HepG2 (cell line): ENCODE measurements around the gene KRT32. TPM values are rescaled to one million over a fixed set of nuclear protein-coding genes. Genes with fewer than 3 reads are reported as not detected.

Source experiments
- ATAC-seq: fragments of 200-7000 bp; cut with Tn5 transposase; 3 replicates; pipeline ENCODE4 v1.9.1; 2020; ENCODE audit warnings: mild to moderate bottlenecking, moderate library complexity
- BruUV-seq: library from RNA; stranded (reverse); fragments of 400-500 nt; replicated peaks from 2 replicates; lab custom pipeline; 2021; lab: Mats Ljungman, UMichigan
- CTCF ChIA-PET: fragments of 300-600 bp; formaldehyde crosslinking; extraction: SDS; loops from one replicate; lab custom pipeline; 2021; ENCODE audit warnings: low total read pairs, inconsistent platforms, low intra/inter-chr PET ratio; lab: Yijun Ruan, JAX
- POLR2A ChIA-PET: fragments of 350-600 bp; sonication (Branson Sonifier 250); formaldehyde crosslinking; loops from one replicate; lab custom pipeline; 2020; ENCODE audit warnings: antibody characterized with exemption, inconsistent platforms; lab: Yijun Ruan, JAX
- DNase-seq: peaks from one replicate; pipeline ENCODE4 v3.0.0-alpha.2; 2015; ENCODE audit warnings: low spot score
- FAIRE-seq: peaks from 3 replicates; lab custom pipeline; 2011; peaks lifted over from hg19 to GRCh38; lab: Jason Lieb, UNC
- H2AFZ ChIP-seq: one replicate; pipeline ENCODE4 v1.6.1; 2011; ENCODE audit warnings: low read length, inconsistent platforms
- H3K27ac ChIP-seq: fragments of 300-600 bp; 3 replicates; pipeline ENCODE4 v1.8.0; 2011; ENCODE audit warnings: mixed run types, mild to moderate bottlenecking, mixed read lengths, low read length, inconsistent platforms; ENCODE audit not compliant: insufficient read depth; ENCODE audit errors: extremely low read length
- H3K27me3 ChIP-seq, 2 experiments: fragments of 200-600 bp in 1 of 2; 2 replicates in 1 of 2; 3 replicates in 1 of 2; pipeline versions ENCODE4 v1.6.0 to v1.8.0; 2011; ENCODE audit warnings: low read length in 2 of 2, mild to moderate bottlenecking in 2 of 2, moderate library complexity in 2 of 2, inconsistent platforms in 1 of 2; ENCODE audit not compliant: insufficient read depth in 2 of 2, control insufficient read depth in 1 of 2
- H3K36me3 ChIP-seq, 2 experiments: fragments of 200-600 bp in 1 of 2; replicated peaks in 1 of 2; 2 replicates in 1 of 2; 3 replicates in 1 of 2; pipeline versions ENCODE4 v1.5.1 to v1.8.0; 2011; ENCODE audit warnings: low read length in 2 of 2, inconsistent platforms in 1 of 2; ENCODE audit not compliant: insufficient read depth in 2 of 2, control insufficient read depth in 1 of 2
- H3K4me1 ChIP-seq: 2 replicates; pipeline ENCODE4 v1.5.1; 2012; ENCODE audit warnings: low read length, inconsistent platforms; ENCODE audit not compliant: insufficient read depth
- H3K4me2 ChIP-seq: 2 replicates; pipeline ENCODE4 v1.6.0; 2011; ENCODE audit warnings: low read depth, low read length, inconsistent platforms
- H3K4me3 ChIP-seq, 3 experiments: fragments of 200-600 bp in 1 of 3; sonication (generic), shearing (Covaris generic) in 1 of 3; replicated peaks in 1 of 3; 2 replicates each; pipeline ENCODE4 v1.5.1; 2011 to 2016; ENCODE audit warnings: low read length in 3 of 3, inconsistent platforms in 2 of 3, low read depth in 2 of 3, mild to moderate bottlenecking in 2 of 3, control low read depth in 1 of 3, mixed read lengths in 1 of 3; ENCODE audit not compliant: insufficient read depth in 1 of 3
- H3K79me2 ChIP-seq: one replicate; pipeline ENCODE4 v1.6.1; 2011; ENCODE audit warnings: low read length, inconsistent platforms; ENCODE audit not compliant: insufficient read depth
- H3K9ac ChIP-seq: 2 replicates; pipeline ENCODE4 v1.6.0; 2011; ENCODE audit warnings: mild to moderate bottlenecking, low read depth, low read length, inconsistent platforms; ENCODE audit not compliant: insufficient read depth
- H3K9me3 ChIP-seq: 2 replicates; pipeline ENCODE4 v1.5.1; 2012; ENCODE audit warnings: mild to moderate bottlenecking, low read length
- H4K20me1 ChIP-seq: 2 replicates; pipeline ENCODE4 v1.6.0; 2011; ENCODE audit warnings: inconsistent platforms, mild to moderate bottlenecking, low read length, moderate library complexity; ENCODE audit not compliant: insufficient read depth
- KDM3A ChIP-seq: IDR thresholded peaks from 2 replicates; pipeline ENCODE4 v1.6.1; 2018; ENCODE audit warnings: low read depth, missing compliant biosample characterization
- MED13 ChIP-seq: sonication (generic); formaldehyde crosslinking; IDR thresholded peaks from 2 replicates; pipeline ENCODE4 v1.5.0; 2020; ENCODE audit warnings: missing genetic modification reagents
- MLXIP ChIP-seq: sonication (generic); formaldehyde crosslinking; IDR thresholded peaks from 2 replicates; pipeline ENCODE4 v1.9.0; 2021; ENCODE audit warnings: missing genetic modification reagents, borderline replicate concordance
- MYNN ChIP-seq: sonication (generic); formaldehyde crosslinking; IDR thresholded peaks from 2 replicates; pipeline ENCODE4 v1.4.0; 2020; ENCODE audit warnings: mild to moderate bottlenecking, low read depth, missing genetic modification reagents
- NFYB ChIP-seq: sonication (generic); formaldehyde crosslinking; IDR thresholded peaks from 2 replicates; pipeline ENCODE4 v1.4.0; 2020; ENCODE audit warnings: missing genetic modification reagents
- NR2F2 ChIP-seq: IDR thresholded peaks from 2 replicates; pipeline ENCODE4 v1.6.1; 2012; ENCODE audit warnings: low read depth, inconsistent platforms, borderline replicate concordance
- RBAK ChIP-seq: sonication (generic); formaldehyde crosslinking; IDR thresholded peaks from 2 replicates; pipeline ENCODE4 v1.5.1; 2020; ENCODE audit warnings: mild to moderate bottlenecking, missing genetic modification reagents
- SP1 ChIP-seq, 2 experiments: fragments of 450-650 bp in 1 of 2; sonication (generic) in 1 of 2; formaldehyde crosslinking in 1 of 2; IDR thresholded peaks; 2 replicates each; pipeline versions ENCODE4 v1.4.0 to v1.6.1; 2016 to 2020; ENCODE audit warnings: missing genetic modification reagents in 1 of 2
- ZBTB1 ChIP-seq: sonication (generic); formaldehyde crosslinking; IDR thresholded peaks from 2 replicates; pipeline ENCODE4 v1.4.0; 2020; ENCODE audit warnings: missing genetic modification reagents, borderline replicate concordance
- ZFAT ChIP-seq: sonication (generic); formaldehyde crosslinking; conservative IDR thresholded peaks from 2 replicates; pipeline ENCODE4 v1.8.1; 2023; ENCODE audit warnings: missing genetic modification reagents, inconsistent platforms
- ZFP36L1 ChIP-seq: sonication (generic); formaldehyde crosslinking; IDR thresholded peaks from 2 replicates; pipeline ENCODE4 v1.8.0; 2022; ENCODE audit warnings: mild to moderate bottlenecking, missing genetic modification reagents, moderate library complexity
- ZNF296 ChIP-seq: sonication (generic); formaldehyde crosslinking; conservative IDR thresholded peaks from 2 replicates; pipeline ENCODE4 v1.5.0; 2020; ENCODE audit warnings: mild to moderate bottlenecking, missing genetic modification reagents
- ZNF33A ChIP-seq: sonication (generic); formaldehyde crosslinking; IDR thresholded peaks from 2 replicates; pipeline ENCODE4 v1.5.1; 2020; ENCODE audit warnings: missing genetic modification reagents, mild to moderate bottlenecking, moderate library complexity, borderline replicate concordance
- ZNF33B ChIP-seq: sonication (generic); formaldehyde crosslinking; IDR thresholded peaks from 2 replicates; pipeline ENCODE4 v1.5.1; 2020; ENCODE audit warnings: mild to moderate bottlenecking, missing genetic modification reagents
- ZNF674 ChIP-seq: sonication (generic); formaldehyde crosslinking; IDR thresholded peaks from 2 replicates; pipeline ENCODE4 v1.5.0; 2020; ENCODE audit warnings: low read depth, mild to moderate bottlenecking, missing genetic modification reagents
- WGBS: methylation state at CpG from one replicate; pipeline ENCODE4 v1.1.6; 2017; ENCODE audit warnings: low lambda C conversion rate; 5-methylcytosine and 5-hydroxymethylcytosine counted together
- in situ Hi-C: cut with HindIII; loops from 2 replicates; pipeline ENCODE4 v1.10.0; 2017; ENCODE audit warnings: low pct_unique_long_range_greater_than_20kb; ENCODE audit not compliant: extremely low pct_ligation_motif_present
- intact Hi-C: fragments of 100-400 bp; cut with micrococcal nuclease; formaldehyde crosslinking; loops from one replicate; pipeline ENCODE4 v1.10.0; 2022; ENCODE audit not compliant: unreplicated experiment
- polyA plus RNA-seq, 8 experiments: library from polyadenylated mRNA; depleted of rRNA in 3 of 8; stranded (reverse) in 7 of 8; unstranded in 1 of 8; fragments of >200 nt; fragmentation: Illumina TruSeq in 4 of 8; extraction: Trizol in 4 of 8; gene quantifications; 2 replicates each; pipeline versions ENCODE4 v1.2.1 to v1.2.3, GENCODE V29; 2011 to 2016; ENCODE audit warnings: low read depth in 4 of 8, missing spikeins in 1 of 8, mixed read lengths in 1 of 8; ENCODE audit not compliant: insufficient read depth in 1 of 8
- total RNA-seq, 5 experiments: library from RNA; depleted of rRNA; stranded (reverse); fragments of >200 nt; fragmentation: Illumina TruSeq; extraction: Trizol; gene quantifications; 2 replicates each; pipeline ENCODE4 v1.2.3, GENCODE V29; 2016; ENCODE audit warnings: low read depth in 1 of 5
- TF ChIP-seq, protein P1 (sequence below): conservative IDR thresholded peaks from 2 replicates; pipeline ENCODE4 v1.6.1; 2018; ENCODE audit warnings: missing genetic modification reagents
- TF ChIP-seq, protein P2 (sequence below): sonication (generic); formaldehyde crosslinking; IDR thresholded peaks from 2 replicates; pipeline ENCODE4 v1.4.0; 2020; ENCODE audit warnings: missing genetic modification reagents

Gene KRT32
- total and polyA plus RNA-seq, 2 of the 13 experiments (the other 11 are each of a cell fraction or from before 2014, with no cell fraction given): not detected

GRCh38 chr17:41498276-41498675, 31.1 kb upstream of the KRT32 start:
- no peak for FAIRE-seq
- H3K4me1 ChIP-seq: peaks cover 8% of the 10 kb centered on the region
- no peak overlapping the region for H3K4me3 ChIP-seq
- no peaks in the 10 kb centered on the region for H3K36me3 ChIP-seq
- intact Hi-C loops (no loop called here), in situ Hi-C loops (no loop called here)
- H2AFZ ChIP-seq: no peak overlapping the region
- ChIA-PET POLR2A (no interaction called here), CTCF (no interaction called here)
- no peak overlapping the region for H3K4me2 ChIP-seq
- no peak overlapping the region for H3K9ac ChIP-seq
- no peak for ATAC-seq
- no peak for DNase-seq
- H3K27ac ChIP-seq: no peak overlapping the region
- H3K79me2 ChIP-seq: no peaks in the 10 kb centered on the region
- BruUV-seq: no TSS peak
- 15% methylated on average over 6 of the region's 6 CpGs for WGBS
- peaks cover 7 to 34% of the 10 kb centered on the region in 2 experiments; a peak in 4 of 5 replicates for H3K27me3 ChIP-seq
- H4K20me1 ChIP-seq: no peaks in the 10 kb centered on the region
- TF ChIP-seq KDM3A (CRISPR knock-in tag) (no peak), MLXIP (no peak), ZNF33B (CRISPR knock-in tag) (no peak), RBAK (no peak), NR2F2 (no peak), ZBTB1 (no peak), ZFAT (no peak), SP1 (IDR thresholded peaks at IDR 0.05) (no peak), SP1 (CRISPR knock-in tag; IDR thresholded peaks at IDR 0.05) (no peak), ZFP36L1 (CRISPR knock-in tag) (no peak), MYNN (CRISPR knock-in tag) (no peak), MED13 (CRISPR knock-in tag) (no peak), ZNF296 (no peak), ZNF674 (CRISPR knock-in tag) (no peak), NFYB (CRISPR knock-in tag) (no peak), ZNF33A (CRISPR knock-in tag) (no peak)
- TF ChIP-seq, protein P1, sequence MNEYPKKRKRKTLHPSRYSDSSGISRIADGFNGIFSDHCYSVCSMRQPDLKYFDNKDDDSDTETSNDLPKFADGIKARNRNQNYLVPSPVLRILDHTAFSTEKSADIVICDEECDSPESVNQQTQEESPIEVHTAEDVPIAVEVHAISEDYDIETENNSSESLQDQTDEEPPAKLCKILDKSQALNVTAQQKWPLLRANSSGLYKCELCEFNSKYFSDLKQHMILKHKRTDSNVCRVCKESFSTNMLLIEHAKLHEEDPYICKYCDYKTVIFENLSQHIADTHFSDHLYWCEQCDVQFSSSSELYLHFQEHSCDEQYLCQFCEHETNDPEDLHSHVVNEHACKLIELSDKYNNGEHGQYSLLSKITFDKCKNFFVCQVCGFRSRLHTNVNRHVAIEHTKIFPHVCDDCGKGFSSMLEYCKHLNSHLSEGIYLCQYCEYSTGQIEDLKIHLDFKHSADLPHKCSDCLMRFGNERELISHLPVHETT: no peak
- TF ChIP-seq, protein P2, sequence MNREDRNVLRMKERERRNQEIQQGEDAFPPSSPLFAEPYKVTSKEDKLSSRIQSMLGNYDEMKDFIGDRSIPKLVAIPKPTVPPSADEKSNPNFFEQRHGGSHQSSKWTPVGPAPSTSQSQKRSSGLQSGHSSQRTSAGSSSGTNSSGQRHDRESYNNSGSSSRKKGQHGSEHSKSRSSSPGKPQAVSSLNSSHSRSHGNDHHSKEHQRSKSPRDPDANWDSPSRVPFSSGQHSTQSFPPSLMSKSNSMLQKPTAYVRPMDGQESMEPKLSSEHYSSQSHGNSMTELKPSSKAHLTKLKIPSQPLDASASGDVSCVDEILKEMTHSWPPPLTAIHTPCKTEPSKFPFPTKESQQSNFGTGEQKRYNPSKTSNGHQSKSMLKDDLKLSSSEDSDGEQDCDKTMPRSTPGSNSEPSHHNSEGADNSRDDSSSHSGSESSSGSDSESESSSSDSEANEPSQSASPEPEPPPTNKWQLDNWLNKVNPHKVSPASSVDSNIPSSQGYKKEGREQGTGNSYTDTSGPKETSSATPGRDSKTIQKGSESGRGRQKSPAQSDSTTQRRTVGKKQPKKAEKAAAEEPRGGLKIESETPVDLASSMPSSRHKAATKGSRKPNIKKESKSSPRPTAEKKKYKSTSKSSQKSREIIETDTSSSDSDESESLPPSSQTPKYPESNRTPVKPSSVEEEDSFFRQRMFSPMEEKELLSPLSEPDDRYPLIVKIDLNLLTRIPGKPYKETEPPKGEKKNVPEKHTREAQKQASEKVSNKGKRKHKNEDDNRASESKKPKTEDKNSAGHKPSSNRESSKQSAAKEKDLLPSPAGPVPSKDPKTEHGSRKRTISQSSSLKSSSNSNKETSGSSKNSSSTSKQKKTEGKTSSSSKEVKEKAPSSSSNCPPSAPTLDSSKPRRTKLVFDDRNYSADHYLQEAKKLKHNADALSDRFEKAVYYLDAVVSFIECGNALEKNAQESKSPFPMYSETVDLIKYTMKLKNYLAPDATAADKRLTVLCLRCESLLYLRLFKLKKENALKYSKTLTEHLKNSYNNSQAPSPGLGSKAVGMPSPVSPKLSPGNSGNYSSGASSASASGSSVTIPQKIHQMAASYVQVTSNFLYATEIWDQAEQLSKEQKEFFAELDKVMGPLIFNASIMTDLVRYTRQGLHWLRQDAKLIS: no peak
- TF ChIP-seq, all 625 proteins: peak for 0
- no peaks in the 10 kb centered on the region for H3K9me3 ChIP-seq
